Mesothelial cell of epicardium (in vitro differentiated cells): ENCODE results near the gene C5orf15. TPM values are rescaled to one million over a fixed set of nuclear protein-coding genes. Genes with fewer than 3 reads are reported as not detected.

Source experiments
- DNase-seq, 2 experiments: peaks; one replicate each; pipeline ENCODE4 v3.0.0; 2021; ENCODE audit warnings: low spot score in 2 of 2; ENCODE audit not compliant: unreplicated experiment in 2 of 2
- H3K27ac Mint-ChIP-seq: 2 replicates; pipeline ENCODE4 v1.8.0; 2021; ENCODE audit warnings: mixed read lengths
- H3K27me3 Mint-ChIP-seq: 2 replicates; pipeline ENCODE4 v1.8.0; 2021; ENCODE audit warnings: low read depth, mixed read lengths
- H3K36me3 Mint-ChIP-seq: 2 replicates; pipeline ENCODE4 v1.8.0; 2021; ENCODE audit warnings: mixed read lengths
- H3K4me1 Mint-ChIP-seq: 2 replicates; pipeline ENCODE4 v1.8.0; 2021; ENCODE audit warnings: mixed read lengths
- H3K4me3 Mint-ChIP-seq: 2 replicates; pipeline ENCODE4 v1.8.0; 2021; ENCODE audit warnings: mild to moderate bottlenecking, moderate library complexity, mixed read lengths
- H3K9me3 Mint-ChIP-seq: 2 replicates; pipeline ENCODE4 v1.8.0; 2021; ENCODE audit warnings: mixed read lengths
- CTCF ChIP-seq: fragments of 200-600 bp; sonication (generic); IDR thresholded peaks from one replicate; pipeline ENCODE4 v1.5.0; 2021; ENCODE audit warnings: antibody characterized with exemption; ENCODE audit not compliant: unreplicated experiment
- total RNA-seq: library from RNA; stranded (reverse); gene quantifications from 3 replicates; pipeline ENCODE4 v1.2.1, GENCODE V29; 2021

Gene C5orf15
- total RNA-seq, 1 donor from 2014 or later: 44.2 TPM

- H3K9me3 Mint-ChIP-seq: no peaks in the 10 kb centered on the region
- TF ChIP-seq CTCF: no peak
- no peaks in the 10 kb centered on the region for H3K27me3 Mint-ChIP-seq
- no peak for DNase-seq
- H3K36me3 Mint-ChIP-seq: no peaks in the 10 kb centered on the region
- peaks cover 40% of the 10 kb centered on the region for H3K4me1 Mint-ChIP-seq
- H3K4me3 Mint-ChIP-seq: no peak overlapping the region
- no peak overlapping the region for H3K27ac Mint-ChIP-seq
These were observed 62.1 kb downstream of the C5orf15 start for GRCh38 chr5:133906303-133906702.

Other genes with a start within 250 kb of the C5orf15 start
- 108 to 111 TPM (median 109 TPM) in 3 replicates for gene VDAC1, start 36.4 kb upstream of the C5orf15 start, total RNA-seq
- gene TCF7, start 146.1 kb upstream of the C5orf15 start, total RNA-seq: 7.5 to 9.0 TPM (median 8.0 TPM) in 3 replicates
- gene SKP1, start 208.3 kb upstream of the C5orf15 start, total RNA-seq: 342 to 352 TPM (median 344 TPM) in 3 replicates